ENCODE data around the gene PSMC2.

PSMC2 gene

Small RNA genes within 50 kb of the gene (small RNA-seq; reads per million reads assigned to genes)
- gene RPS29P16, result 0.08 to 0.18 reads per million in 2 experiments

All from SK-N-DZ (cell line).